GM19468 (cell line): ENCODE measurements around the gene TRIM38.
"Not testable (repeated sequence)": the region's sequence is repeated elsewhere in the genome, so short reads cannot be mapped to it uniquely, and the experiment has no call there.

Experiments
- ATAC-seq: cut with Tn5 transposase; IDR thresholded peaks from one replicate; pipeline ENCODE4 v1.9.1; 2021; ENCODE audit warnings: mild to moderate bottlenecking, moderate library complexity, moderate number of reproducible peaks; ENCODE audit not compliant: unreplicated experiment; ENCODE audit errors: extremely low read depth

Gene TRIM38

GRCh38 chr6:25966711-25967110 is 4.1 kb downstream of the TRIM38 start:
- no peak for ATAC-seq

- ATAC-seq, result no peak
These were observed 6.2 kb downstream of the TRIM38 start for GRCh38 chr6:25968769-25969168.

GRCh38 chr6:25971187-25971821 is 8.7 kb downstream of the TRIM38 start:
- ATAC-seq, result no peak

GRCh38 chr6:25972128-25972527 is 9.5 kb downstream of the TRIM38 start:
- no peak for ATAC-seq

- ATAC-seq, result no peak
These were observed 10.3 kb downstream of the TRIM38 start for GRCh38 chr6:25972902-25973301.

GRCh38 chr6:25973923-25974555 is 11.4 kb downstream of the TRIM38 start:
- ATAC-seq, result no peak

GRCh38 chr6:25975923-25976560 is 13.4 kb downstream of the TRIM38 start:
- no peak for ATAC-seq

- no peak for ATAC-seq
These were observed 18.3 kb downstream of the TRIM38 start for GRCh38 chr6:25980935-25981334.

GRCh38 chr6:25981568-25982263 is 19.1 kb downstream of the TRIM38 start:
- ATAC-seq, result no peak

- ATAC-seq, result no peak
These were observed 21.7 kb downstream of the TRIM38 start for GRCh38 chr6:25984265-25984664.

GRCh38 chr6:25987845-25988244 is 25.2 kb downstream of the TRIM38 start:
- ATAC-seq, result no peak

- no peak for ATAC-seq
These were observed 27.7 kb downstream of the TRIM38 start for GRCh38 chr6:25990172-25990873.

GRCh38 chr6:25991785-25992412 is 29.3 kb downstream of the TRIM38 start:
- ATAC-seq, result peak; percentile 5

- ATAC-seq, result peak; percentile 86
These were observed 30.1 kb downstream of the TRIM38 start for GRCh38 chr6:25992413-25993340.

- not testable (repeated sequence) for ATAC-seq
These were observed 30.7 kb downstream of the TRIM38 start for GRCh38 chr6:25993341-25993684.

GRCh38 chr6:25995507-25995906 is 32.9 kb downstream of the TRIM38 start:
- no peak for ATAC-seq

- no peak for ATAC-seq
These were observed 35.3 kb downstream of the TRIM38 start for GRCh38 chr6:25997921-25998320.

GRCh38 chr6:25998379-25998778 is 35.8 kb downstream of the TRIM38 start:
- ATAC-seq, result no peak

- not testable (repeated sequence) for ATAC-seq
These were observed 36.6 kb downstream of the TRIM38 start for GRCh38 chr6:25999225-25999624.
